Activated T-helper 1 cell treated with Interleukin-2 at 50 U/mL for 16 hours (primary cell): Measurements from ENCODE around the gene RETREG3.
"Not testable (repeated sequence)": the region's sequence is repeated elsewhere in the genome, so short reads cannot be mapped to it uniquely, and the experiment has no call there.

Source experiments
- DNase-seq: peaks from one replicate; pipeline ENCODE4 v3.0.0-alpha.2; 2020; ENCODE audit warnings: low read depth

RETREG3 gene

DNA sequence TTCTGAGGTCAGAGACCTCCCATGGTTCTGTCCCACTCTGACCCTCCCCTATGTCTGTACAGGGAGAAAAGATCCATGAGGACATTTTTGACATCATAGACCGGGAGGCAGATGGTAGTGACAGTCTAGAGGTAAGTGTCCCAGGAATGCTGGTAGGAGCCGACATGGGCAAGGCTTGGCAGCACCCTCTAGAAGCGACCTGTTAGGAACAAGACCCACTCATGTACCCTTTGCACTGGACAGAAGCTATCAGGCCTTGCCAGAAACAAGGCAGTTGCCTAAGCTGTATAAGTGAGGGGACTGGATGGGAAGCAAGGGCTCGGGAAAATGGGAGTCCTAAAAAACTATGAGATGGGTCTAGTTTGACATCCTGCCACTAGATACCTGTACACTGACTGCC, 2.8 kb upstream of the RETREG3 start:
- no peak for DNase-seq

DNA sequence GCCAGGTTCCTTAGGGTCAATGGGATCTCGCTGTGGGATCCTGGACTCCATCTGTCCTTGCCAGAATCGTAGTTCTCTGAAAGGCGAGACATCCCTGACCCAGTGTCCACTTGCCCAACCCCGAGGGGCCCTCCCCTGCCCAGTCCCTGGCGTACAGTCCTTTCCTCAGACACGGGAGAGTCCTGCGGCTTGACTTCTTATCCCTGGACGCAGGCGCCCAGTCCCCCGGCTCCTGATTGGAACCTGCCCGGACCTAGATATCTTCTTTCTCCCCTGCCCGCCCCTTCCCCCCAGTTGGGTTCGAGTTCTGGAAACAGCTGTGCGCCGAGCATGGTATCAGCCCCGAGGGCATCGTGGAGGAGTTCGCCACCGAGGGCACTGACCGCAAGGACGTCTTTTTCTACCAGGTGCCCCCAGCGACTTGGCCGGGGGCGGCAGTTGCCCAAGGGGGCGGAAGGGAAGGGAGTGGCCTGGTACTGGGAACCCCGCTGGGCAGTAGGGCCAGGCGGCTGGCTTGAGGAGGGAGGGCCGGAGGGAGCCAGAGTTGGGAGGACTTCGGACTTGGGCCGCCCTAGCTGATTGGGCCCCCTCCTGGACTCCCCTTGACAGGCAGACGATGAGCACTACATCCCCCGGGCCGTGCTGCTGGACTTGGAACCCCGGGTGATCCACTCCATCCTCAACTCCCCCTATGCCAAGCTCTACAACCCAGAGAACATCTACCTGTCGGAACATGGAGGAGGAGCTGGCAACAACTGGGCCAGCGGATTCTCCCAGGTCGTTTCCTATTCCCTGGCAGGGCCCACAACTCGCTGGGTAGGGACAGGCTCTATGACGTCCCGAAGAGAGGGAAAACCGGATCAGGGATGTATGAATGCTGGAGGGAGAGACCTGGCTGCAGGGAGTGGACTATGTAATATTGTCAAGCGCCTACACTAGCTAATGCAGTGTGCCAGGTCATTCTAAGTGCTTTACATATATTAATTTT, 934 bp upstream of the RETREG3 start:
- DNase-seq: not testable (repeated sequence)

DNA sequence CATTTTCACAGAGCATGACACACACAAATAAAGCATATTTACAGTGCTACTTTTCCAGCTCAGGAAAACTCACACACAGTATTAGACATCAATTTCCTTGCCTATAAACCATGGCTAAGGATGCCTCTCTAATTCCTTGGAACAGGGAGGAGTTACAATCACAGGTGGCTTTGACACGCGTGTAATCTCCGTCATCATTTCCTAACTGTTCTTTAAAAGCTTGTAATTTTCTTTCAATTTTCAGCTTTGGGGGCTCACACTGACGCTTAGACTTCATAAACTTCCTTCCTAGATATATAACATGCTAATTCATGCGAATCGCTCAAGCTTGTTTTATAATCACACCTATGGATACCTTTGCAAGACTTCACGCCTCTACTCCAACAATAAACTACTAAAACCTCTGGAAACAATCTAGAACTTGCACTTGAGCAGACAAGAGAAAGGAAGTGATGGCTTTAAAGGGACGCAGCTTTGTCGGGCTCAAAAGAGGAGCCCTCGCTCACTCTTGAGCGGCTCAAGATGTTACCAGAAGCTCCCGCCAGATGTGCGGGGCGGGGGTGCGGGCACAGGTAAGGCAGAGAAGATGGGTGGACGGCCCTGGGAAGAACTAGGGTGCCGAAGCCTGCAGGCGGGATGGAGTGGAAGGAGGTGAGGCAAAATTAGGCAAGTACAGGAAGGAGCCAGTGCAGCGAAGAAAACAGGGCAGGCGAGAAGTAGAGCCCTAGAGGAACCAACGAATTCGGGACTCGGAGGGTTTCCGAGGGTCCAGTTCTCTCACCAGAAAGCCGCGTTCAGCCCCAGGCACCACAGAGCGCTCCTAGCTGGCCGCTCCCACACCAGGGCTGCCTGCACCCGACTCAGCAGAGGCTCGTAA, 631 bp downstream of the RETREG3 start:
- DNase-seq: peak; percentile 3

DNA sequence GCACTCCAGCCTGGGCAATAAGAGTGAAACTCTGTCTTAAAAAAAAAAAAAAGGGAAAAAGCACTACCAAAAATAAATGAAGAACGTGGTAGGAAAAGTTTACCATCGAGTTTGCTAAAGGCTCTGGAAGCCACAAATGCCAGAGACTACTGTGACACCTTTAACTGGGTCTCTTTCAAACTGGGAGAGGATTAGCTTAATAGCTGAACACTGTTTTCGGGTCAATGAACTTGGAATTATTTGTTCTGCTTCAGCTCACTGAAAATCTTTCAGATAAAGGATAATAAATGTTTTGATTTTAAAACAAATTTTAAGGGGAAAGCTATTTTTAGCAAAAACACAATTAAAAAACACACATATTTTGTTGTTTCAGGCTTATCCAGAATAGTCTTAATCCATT, 1.4 kb downstream of the RETREG3 start:
- DNase-seq: no peak

GRCh38 chr17:42603318-42603717, 5.9 kb downstream of the RETREG3 start:
- DNase-seq: no peak

- DNase-seq: no peak
Measured at GRCh38 chr17:42598905-42599304, 10.3 kb downstream of the RETREG3 start.

- DNase-seq: no peak
Measured at GRCh38 chr17:42596386-42596785, 12.8 kb downstream of the RETREG3 start.

DNA sequence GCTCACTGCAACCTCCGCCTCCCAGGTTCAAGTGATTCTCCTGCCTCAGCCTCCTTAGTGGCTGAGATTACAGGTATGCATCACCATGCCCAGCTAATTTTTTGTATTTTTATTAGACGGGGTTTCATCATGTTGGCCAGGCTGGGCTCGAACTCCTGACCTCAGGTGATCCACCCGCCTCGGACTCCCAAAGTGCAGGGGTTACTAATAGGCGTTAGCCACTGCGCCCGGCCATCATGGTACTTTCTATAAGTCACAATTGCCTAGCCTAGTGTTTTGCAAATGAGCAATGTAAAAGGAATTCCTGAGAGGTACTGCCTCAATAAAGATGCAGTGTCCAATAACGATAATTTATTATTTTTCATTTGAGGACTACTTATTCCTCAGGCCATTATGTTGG, 17.8 kb downstream of the RETREG3 start:
- DNase-seq: no peak

DNA sequence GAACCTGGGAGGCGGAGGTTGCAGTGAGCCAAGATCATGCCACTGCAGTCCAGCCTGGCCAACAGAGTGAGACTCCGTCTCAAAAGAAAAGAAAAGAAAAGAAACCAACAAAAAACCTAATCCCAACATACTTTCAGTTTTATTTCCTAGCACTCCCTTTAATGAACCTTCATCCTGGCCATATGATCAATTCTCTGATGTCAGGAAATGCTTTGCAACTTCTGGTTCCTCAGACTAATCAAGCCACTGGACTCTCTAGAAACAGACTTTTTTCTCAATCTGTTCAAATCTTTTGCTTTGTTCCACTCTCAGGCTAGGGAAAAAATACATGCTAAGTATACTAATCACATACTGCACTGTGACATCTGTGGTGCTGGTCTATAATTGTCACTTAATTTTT, 18.3 kb downstream of the RETREG3 start:
- DNase-seq: no peak

DNA sequence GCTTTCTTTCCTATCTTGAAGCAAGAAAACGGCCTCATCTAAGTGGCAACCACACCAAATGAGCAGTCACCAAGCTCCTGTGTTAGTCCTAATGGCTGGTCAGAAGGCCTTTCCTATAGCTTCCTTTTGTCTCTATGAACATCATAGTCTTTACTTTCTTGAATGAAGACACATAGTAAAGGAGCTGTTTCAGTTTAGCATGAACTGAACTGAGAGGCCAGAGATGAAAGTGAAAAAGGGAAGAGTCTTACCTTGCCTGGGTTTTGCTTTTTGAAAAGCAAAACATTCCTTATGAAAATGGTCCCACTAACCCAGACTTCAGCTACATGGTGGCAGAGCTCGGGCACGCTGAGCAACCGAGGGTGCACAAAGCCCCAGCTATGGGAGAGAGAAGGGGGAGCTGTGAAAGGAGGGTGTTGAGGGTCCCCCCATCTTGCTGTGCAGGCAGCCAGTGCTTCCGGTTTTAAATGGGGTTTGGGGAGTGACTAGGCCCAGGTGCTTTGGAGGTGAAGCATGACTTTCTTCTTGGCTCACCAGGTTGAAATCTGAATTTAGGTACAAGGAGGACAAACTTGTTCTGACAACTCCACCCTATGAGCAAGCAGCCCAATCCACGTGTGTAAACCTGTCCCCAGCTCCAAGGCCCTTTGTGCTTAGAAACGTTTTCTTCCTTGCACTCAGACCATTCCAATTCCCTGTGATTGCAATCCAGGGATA, 22.5 kb downstream of the RETREG3 start:
- no peak for DNase-seq

- no peak for DNase-seq
Measured at GRCh38 chr17:42585353-42585752, 23.8 kb downstream of the RETREG3 start.

DNA sequence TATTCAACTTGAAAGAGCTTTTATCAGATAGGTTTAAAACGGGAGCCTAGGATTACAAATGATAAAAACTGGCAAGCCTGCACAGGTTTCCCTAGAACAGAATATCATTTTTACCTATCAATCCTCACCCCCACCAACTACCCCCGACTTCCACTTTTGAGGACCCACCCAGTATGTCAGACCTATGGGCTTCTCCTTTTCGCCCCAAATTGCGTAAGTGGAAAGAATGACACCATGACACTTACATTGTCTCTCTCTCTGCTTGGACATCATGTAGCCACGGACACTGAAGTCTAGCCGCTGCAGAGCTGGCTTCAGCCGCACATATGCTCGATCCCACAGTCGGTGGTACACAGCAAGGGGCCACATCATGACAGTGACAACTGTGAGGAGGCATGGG, 24.3 kb downstream of the RETREG3 start:
- DNase-seq: no peak

DNA sequence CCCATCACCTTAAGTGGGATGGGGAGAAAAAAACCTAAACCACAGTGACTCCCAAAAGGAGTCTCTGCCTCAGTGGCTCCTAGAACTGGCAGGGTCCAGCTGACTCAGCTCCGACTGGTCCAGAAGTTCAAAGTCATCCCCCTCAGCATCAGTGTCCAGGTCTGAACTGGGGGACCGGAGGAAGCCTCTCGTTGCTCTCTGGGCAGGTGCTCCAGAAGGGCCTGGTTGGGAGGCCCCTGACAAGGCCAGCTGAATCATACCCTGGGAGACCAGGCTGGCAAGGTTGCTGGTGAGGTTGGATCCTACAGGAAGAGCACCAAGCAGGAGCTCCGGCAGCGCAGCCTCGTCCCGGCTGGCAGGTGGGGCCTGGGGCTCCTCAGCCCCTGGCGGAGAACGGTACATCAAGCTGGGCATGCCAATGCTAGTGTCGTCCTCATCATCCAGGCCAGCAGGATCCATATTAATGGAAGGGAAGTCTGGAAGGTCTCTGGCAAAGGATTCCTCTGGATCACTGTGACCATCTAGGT, 27.4 kb downstream of the RETREG3 start:
- no peak for DNase-seq

GRCh38 chr17:42579794-42580551, 29.2 kb downstream of the RETREG3 start:
- no peak for DNase-seq

- DNase-seq: peak; percentile 34
Measured at GRCh38 chr17:42578282-42578869, 30.8 kb downstream of the RETREG3 start.

DNA sequence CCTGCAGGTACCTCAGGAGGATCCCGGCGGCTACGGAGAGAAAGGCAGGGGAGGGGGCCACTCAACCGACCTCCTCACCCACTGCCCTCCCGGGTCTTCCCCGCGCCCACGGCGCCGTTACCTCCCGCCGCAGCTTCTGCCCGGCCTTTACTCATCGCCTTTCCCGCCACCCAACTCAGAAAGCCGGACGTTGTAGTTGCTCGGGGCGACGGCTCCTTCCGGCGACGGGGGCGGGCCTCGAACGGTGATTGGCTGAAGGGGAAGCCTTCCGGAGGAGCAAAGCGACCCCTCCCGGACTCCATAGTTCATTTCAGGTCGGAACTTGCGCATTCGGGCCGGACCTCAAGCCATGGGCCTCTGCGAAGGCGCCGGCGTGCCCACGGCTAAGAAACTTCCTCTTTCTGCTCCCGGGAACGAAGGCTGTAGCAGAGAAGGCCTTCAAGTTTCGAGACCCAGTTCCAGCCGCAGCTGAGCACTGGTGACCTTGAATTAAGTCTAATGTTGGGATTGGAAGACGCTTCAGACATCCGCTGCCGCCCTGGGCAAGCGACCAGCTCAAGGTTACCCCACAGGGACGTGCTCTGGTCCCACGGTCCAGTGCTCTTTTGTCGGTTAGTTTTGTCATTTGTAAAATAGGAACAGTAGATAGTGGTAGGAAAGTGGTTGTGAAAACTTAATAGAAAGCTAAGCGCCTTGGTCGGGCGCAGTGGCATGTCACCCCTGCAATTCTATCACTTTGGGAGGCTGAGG, 31.5 kb downstream of the RETREG3 start, which contains the start of gene PSMC3IP:
Gene PSMC3IP, minus strand, starts transcription at position 198 of the 750 bp plus-strand sequence. Its CDS starts 43 bp downstream, at position 155.
- peak; percentile 85 for DNase-seq

DNA sequence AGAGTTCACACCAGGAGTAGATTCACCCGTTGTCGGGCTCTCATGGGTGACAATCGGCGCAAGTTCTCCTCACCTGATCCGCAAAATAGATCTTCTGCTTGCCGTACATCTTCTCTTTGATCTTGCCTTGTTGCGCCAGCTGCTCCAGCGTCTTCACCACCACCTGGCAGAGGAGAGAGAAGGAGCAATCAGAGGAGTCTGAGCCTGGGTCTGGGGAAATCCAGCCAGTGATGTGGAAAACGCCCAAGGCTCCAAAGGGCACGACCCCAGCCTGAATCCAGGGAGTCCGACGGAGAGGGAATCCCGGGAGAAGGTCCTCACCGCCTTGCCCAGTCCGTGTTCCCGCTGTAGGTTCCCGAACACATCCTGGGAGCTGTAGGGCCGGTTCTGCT, 32.0 kb downstream of the RETREG3 start:
- no peak for DNase-seq

DNA sequence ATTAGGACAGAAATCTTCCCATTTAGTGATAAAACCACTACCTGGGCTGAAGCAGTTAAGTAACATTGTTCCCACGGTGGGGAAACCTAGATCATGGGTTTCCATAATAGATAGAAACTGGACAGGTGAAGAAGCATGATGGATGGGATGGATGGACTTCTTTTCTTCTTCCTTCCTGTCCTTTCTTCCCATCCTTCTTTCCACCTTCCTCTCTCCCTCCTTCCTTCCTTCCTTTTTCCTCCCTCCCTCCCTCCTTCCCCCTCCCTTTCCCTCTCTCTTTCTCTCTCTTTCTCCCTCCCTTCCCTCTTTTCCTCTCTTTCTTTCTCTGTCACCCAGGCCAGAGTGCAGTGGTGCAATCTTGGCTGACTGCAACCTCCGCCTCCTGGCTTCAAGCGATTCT, 34.7 kb downstream of the RETREG3 start:
- DNase-seq: no peak

DNA sequence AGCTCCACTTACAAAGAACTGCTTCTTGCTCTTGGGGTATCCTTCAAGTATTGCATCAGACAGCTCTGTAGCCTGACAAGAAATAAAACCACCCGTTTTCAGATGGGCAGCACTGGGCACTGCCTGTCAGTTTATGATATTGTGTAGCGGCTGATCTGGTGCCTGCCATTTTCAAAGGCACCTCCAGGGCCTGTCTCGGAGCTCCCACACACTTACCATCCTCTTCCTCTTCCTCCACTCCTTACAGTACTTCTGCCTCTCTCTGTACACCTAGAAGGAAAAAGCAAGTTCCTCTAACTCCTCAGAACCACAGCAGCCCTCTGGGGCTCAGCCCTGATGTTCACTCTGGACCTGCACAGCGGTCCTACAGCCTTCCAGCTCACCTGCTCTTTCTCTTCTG, 36.1 kb downstream of the RETREG3 start:
- no peak for DNase-seq
